Breast epithelium (tissue), 3 donors: ENCODE results near the gene VEGFD.

Source experiments
- POLR2A ChIP-seq: fragments of 450-650 bp; IDR thresholded peaks from one replicate; pipeline ENCODE4 v1.6.1; 2016; ENCODE audit warnings: antibody characterized with exemption, mild to moderate bottlenecking, moderate library complexity
- POLR2AphosphoS5 ChIP-seq, 3 donors: sonication (generic); formaldehyde crosslinking; IDR thresholded peaks; one replicate each; pipeline ENCODE4 v1.6.1; 2017; ENCODE audit warnings: antibody characterized with exemption in 3 of 3

DNA sequence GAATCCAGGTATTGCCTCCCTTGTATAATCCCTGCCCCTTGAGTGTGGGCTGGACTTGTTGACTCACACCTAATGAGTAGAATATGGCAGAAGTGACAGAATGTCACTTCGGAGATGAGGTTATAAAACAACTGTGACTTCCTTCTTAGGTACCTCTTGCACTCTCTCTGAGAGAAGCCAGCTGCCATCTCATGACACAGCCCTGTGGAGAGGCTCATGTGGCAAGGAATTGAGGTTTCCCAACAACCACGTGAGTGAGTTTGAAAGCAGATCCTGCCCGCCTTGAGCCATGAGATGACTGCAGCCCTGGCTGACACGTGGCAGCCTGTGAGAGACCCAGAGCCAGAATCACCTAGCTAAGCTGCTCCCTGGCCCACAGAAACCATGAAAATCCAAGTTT, 82.3 kb downstream of the VEGFD start:
- TF ChIP-seq POLR2A (no peak), POLR2AphosphoS5 (IDR thresholded peaks at IDR 0.05) (peak in 1 of 3 donors; percentile 14)
